Liver (tissue), 3 donors: ENCODE results near the gene XRCC2.

ENCODE experiments used
- EGR1 ChIP-seq, 2 donors: IDR thresholded peaks; 2 replicates each; pipeline ENCODE4 v1.6.1; 2016 to 2018; ENCODE audit warnings: antibody characterized with exemption in 2 of 2, low read depth in 2 of 2
- JUND ChIP-seq, 2 donors: IDR thresholded peaks; 2 replicates each; pipeline ENCODE4 v1.6.1; 2016; ENCODE audit warnings: antibody characterized with exemption in 2 of 2
- TAF1 ChIP-seq: conservative IDR thresholded peaks from 2 replicates; pipeline ENCODE4 v1.6.1; 2016; ENCODE audit warnings: antibody characterized with exemption, mild to moderate bottlenecking
- TF ChIP-seq, protein P1 (sequence below): fragments of 150-350 bp; IDR thresholded peaks from 2 replicates; pipeline ENCODE4 v1.5.1; 2017; ENCODE audit warnings: improper control_type of control experiment, low read depth, low read length; ENCODE audit not compliant: missing input control
- TF ChIP-seq, protein P2 (sequence below): IDR thresholded peaks from 2 replicates; pipeline ENCODE4 v1.6.1; 2016; ENCODE audit warnings: antibody characterized with exemption
- donor health status: healthy.
- donor health status: healthy.

DNA sequence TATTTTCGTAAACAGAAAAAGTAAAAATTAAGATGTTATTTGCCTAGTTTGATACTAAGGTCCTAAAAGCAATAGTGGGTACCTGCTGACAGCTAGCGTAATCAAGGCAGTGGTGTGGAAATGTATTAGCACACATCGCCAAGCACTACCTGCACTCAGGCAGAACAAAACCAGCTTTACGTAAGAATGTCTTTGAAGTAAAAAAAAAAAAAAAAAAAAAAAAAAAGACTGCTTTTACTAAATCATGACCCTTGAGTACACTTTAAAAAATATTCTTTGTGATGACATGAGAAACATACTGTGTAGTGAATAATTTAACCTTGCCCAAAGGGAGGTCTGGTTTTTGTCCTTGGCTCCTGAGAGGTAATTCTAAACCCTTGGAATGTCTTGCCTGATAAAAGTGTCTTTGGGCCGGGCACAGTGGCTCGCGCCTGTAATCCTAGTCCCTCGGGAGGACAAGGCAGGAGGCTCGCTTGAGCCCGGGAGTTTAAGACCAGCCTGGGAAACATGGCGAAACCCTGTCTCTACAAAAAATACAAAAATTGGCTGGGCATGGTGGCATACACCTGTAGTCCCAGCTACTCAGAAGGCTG lies 12.7 kb downstream of the XRCC2 start:
- TF ChIP-seq, protein P1, sequence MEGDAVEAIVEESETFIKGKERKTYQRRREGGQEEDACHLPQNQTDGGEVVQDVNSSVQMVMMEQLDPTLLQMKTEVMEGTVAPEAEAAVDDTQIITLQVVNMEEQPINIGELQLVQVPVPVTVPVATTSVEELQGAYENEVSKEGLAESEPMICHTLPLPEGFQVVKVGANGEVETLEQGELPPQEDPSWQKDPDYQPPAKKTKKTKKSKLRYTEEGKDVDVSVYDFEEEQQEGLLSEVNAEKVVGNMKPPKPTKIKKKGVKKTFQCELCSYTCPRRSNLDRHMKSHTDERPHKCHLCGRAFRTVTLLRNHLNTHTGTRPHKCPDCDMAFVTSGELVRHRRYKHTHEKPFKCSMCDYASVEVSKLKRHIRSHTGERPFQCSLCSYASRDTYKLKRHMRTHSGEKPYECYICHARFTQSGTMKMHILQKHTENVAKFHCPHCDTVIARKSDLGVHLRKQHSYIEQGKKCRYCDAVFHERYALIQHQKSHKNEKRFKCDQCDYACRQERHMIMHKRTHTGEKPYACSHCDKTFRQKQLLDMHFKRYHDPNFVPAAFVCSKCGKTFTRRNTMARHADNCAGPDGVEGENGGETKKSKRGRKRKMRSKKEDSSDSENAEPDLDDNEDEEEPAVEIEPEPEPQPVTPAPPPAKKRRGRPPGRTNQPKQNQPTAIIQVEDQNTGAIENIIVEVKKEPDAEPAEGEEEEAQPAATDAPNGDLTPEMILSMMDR: no peak
- TF ChIP-seq, protein P2, sequence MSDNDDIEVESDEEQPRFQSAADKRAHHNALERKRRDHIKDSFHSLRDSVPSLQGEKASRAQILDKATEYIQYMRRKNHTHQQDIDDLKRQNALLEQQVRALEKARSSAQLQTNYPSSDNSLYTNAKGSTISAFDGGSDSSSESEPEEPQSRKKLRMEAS: no peak
- TF ChIP-seq JUND (IDR thresholded peaks at IDR 0.05) (no peak), TAF1 (no peak), EGR1 (IDR thresholded peaks at IDR 0.05; ENCODE audit: low read depth in 2 of 2) (no peak)
